ENCODE data around the gene SUMF1.
"Not testable (repeated sequence)": the region's sequence is repeated elsewhere in the genome, so short reads cannot be mapped to it uniquely, and the experiment has no call there.

The SUMF1 gene

GRCh38 chr3:4340411-4341335 lies 126.4 kb downstream of the SUMF1 start:
- FAIRE-seq, result no peak
- no peak for DNase-seq (ENCODE audit: low spot score)

GRCh38 chr3:4340077-4340410 lies 127.0 kb downstream of the SUMF1 start:
- no peak for DNase-seq (ENCODE audit: low spot score)
- no peak for FAIRE-seq

- FAIRE-seq, result no peak
- no peak for DNase-seq (ENCODE audit: low spot score)
These were observed 128.3 kb downstream of the SUMF1 start for GRCh38 chr3:4338751-4339150.

DNA sequence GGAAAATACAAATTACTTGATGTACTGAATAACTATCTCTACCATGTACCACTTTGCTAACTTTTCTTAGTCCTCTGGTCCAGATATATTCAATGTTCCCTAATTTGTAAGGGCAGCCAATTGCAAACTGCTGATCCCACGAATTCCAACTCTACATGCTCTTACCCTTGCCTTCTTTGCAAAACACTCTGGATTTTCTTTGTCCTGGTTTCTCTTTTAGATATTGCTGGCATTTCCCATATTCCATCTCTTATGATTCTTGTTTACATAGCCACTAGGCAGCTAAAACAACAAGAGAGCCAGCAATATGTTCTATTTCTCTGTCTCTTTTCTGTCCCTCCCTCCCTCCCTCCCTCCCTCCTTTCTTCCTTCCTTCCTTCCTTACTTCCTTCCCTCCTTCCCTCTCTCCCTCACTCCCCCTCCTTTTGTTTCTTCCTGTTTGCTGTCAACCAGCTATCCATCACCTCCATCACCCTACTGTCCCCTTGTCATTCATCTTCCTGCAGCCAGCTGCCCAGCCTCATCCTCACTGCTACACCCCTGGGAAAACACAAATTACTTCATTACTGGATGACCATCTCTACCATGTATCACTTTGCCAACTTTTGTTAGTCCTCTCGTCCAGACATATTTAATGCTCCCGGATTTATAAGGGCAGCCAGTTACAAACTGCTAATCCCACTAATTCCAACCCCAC lies 130.1 kb downstream of the SUMF1 start:
- FAIRE-seq (no peak), DNase-seq (ENCODE audit: low spot score) (no peak)

- DNase-seq (ENCODE audit: low spot score) (no peak), FAIRE-seq (no peak)
These were observed 131.1 kb downstream of the SUMF1 start for GRCh38 chr3:4335840-4336562.

DNA sequence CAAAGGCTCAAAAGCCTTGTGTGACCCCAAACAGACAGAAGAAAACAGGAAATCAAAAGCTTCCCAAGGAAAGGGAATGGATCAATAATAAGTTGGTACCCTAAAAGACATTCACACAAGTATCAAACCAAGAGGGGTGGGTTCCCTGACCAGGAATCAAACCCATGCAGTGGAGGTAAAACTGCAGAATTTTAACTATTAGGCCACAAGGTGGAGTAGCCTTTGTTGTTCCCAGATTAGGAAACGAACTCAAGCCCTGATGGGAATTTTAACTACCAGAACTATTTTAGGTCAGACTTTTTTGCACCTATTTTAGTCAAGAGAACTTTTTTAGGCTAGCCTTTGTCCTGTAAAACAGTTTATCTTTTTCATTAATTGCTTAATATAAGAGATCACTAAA lies 132.5 kb downstream of the SUMF1 start:
- DNase-seq (ENCODE audit: low spot score) (no peak), FAIRE-seq (no peak)

- FAIRE-seq (no peak), DNase-seq (ENCODE audit: low spot score) (no peak)
These were observed 134.1 kb downstream of the SUMF1 start for GRCh38 chr3:4332991-4333390.

- no peak for FAIRE-seq
- DNase-seq (ENCODE audit: low spot score), result no peak
These were observed 134.5 kb downstream of the SUMF1 start for GRCh38 chr3:4332574-4332973.

GRCh38 chr3:4332111-4332510 lies 135.0 kb downstream of the SUMF1 start:
- no peak for DNase-seq (ENCODE audit: low spot score)
- no peak for FAIRE-seq

GRCh38 chr3:4329806-4330205 lies 137.3 kb downstream of the SUMF1 start:
- DNase-seq (ENCODE audit: low spot score); FAIRE-seq: not testable (repeated sequence)

DNA sequence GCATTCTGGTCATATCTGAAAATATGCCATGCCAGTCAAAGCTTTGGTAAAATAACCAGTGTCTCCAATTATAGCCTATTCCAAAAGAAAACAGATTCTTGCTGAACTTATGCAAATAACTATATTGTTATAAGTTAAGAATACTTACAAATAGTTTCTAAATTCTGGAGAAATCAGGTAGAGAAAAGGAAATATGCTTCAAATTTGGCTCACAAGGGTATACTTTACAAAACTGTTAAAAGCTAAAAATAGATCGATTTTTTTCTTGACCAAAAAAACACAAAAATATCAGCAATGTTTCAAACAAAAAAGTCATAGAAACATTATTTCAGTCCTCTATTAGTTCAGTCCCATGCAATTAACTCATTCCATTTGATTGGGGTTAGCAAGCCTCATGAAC lies 140.2 kb downstream of the SUMF1 start:
- no peak for DNase-seq (ENCODE audit: low spot score)
- FAIRE-seq, result no peak

GRCh38 chr3:4323246-4324027 lies 143.6 kb downstream of the SUMF1 start:
- no peak for FAIRE-seq
- DNase-seq (ENCODE audit: low spot score), result no peak

GRCh38 chr3:4322635-4323034 lies 144.4 kb downstream of the SUMF1 start:
- FAIRE-seq (no peak), DNase-seq (ENCODE audit: low spot score) (no peak)

- DNase-seq (ENCODE audit: low spot score), result no peak
These were observed 145.3 kb downstream of the SUMF1 start for GRCh38 chr3:4321732-4322131.

DNA sequence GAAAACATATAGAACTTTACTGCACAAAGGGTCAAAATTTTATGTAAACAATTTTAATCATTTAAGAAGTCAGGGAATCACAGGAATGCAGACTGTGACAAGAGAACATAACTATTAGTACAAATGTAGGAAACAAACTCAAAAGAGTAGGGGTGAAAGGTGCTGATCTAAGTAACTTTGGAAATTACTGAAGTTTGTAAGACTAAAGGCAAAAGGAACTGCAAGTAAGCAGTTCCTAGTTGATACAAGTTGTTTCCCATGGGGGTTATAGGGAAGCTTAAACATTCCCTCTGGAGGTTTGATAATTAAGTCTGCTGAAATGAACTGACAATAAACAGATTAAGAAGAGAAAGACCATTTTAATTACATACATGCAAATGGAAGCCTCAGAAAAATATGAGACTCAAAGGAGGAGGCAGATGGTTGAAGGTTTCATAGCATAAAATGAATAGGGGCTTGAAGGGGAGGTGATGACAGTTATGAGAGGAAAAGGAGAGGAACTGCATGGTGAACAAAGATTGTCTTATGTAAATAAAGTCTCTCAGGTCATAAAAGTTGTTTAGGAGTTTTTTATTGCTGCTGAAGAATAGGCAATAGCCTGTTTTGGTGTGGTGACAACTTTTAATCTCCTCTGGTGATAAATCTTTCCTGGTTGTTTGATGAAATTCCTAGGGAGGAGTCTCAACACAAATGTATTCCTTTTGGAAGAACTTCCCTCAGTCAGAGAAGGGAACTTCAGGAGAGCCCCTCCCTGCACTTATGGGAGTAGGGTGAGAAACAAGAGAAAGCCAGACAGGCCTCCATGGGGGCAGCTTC lies 146.8 kb downstream of the SUMF1 start:
- DNase-seq (ENCODE audit: low spot score) (no peak), FAIRE-seq (no peak)

More at GRCh38 chr3:4321732-4322131, 145.3 kb downstream of the SUMF1 start:
- FAIRE-seq, result no peak

DNA sequence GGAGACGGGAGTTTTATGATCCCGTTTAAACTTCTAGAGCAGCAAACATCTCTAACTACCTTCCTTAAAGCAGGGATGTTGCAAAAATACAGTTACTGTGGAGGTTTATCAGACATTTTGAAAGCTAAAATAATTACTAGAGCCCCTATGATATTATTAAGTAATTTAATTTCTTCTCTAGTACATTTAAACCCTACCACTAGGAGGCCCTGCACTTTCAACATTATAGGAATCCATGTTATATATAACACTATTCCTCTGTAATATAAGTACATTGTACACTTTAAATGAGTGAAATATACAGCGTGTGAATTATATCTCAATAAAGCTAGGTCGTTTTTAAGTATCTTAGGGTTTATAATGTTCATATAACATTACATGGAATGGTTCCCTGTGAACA lies 152.4 kb downstream of the SUMF1 start:
- FAIRE-seq (no peak), DNase-seq (ENCODE audit: low spot score) (no peak)

DNA sequence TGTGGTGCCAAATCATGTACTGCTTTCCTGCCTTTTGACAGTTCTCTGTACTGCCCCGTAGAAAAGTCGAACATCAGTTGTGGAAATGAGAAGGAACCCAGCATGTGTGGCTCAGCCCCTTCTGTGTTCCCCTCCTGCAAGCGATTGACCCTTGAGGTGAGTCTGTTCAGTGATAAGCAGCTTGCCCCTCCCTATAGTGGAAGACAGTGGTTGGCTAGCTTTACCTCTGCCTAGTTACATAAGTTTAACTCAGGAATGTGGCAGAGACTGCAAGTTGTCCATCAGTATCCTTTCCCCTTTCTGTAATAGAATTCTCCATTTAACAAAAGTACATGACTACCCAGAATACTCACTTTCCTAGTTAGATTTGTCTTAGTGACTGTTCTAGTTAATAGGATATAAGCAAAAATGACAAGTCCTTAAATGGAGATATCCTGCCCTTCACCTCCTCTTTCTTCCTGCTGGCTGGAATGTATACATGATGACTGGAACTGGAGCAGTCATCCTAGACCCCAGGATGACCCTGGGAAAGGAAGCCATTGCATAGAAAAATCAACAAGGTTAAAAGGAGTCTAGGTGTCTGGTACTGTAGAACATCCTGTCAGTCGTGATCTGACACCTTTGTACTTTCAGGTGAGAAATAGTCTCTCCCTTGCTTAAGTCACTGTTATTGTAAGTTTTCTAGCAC lies 153.3 kb downstream of the SUMF1 start:
- no peak for FAIRE-seq

DNA sequence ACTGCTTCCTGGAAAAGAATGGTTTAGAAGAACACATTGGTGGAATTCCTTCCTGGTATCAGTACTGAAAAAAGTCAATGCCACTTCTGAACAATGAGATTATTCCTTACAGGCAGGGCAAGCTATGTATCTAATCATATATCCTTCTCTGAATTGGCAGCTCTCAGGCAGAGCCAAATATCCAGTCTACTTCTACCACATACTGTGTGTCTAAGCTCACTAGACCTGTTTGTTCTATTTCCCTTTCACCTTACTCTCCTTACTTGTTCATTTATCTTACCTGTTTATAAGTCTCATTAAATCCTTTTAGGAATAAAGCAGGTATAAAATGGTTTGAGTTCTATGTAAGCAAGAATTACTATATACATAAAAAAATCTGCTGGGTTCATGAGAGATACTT lies 155.6 kb downstream of the SUMF1 start:
- FAIRE-seq, result no peak

More for the DNA sequence above, 153.3 kb downstream of the SUMF1 start:
- DNase-seq (ENCODE audit: low spot score), result peak; percentile 21

More for the DNA sequence above, 155.6 kb downstream of the SUMF1 start:
- no peak for DNase-seq (ENCODE audit: low spot score)

All from RCC 7860 (cell line).